ENCODE data around the gene SDR42E1. TPM values are rescaled to one million over a fixed set of nuclear protein-coding genes. Genes with fewer than 3 reads are reported as not detected.

Gene SDR42E1
- total RNA-seq, 6 experiments from 2014 or later, result 3.4 to 5.9 (median 4.5) TPM

DNA sequence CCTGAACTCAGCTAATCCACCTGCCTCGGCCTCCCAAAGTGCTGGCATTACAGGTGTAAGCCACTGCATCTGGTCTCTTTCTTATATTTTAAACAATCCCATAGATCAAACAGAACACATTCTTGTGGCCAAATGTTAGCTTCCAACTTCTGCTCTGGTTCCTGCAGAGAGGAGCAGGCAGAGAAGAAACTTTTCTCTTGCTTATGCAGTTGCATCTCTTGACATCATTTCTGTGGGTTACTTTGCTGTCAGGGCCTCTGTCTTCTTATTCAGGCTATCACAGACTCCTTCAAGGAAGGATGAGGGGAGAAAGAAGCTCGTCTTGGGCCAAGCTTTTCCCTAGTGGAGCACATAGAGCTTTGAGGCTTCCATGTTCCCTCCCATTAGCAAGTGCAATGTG, 31.6 kb upstream of the SDR42E1 start:
- Histone ChIP-seq H3K9me3 (no peaks in the 10 kb centered on the region), H3K27me3 (no peaks in the 10 kb centered on the region), H3K36me3 (no peaks in the 10 kb centered on the region), H3K4me1 (peaks cover 0 to 57% (median 19%) of the 10 kb centered on the region in 4 donors), H3K4me3 (no peak overlapping the region), H3K27ac (no peak overlapping the region)
- DNase-seq (no peak), ATAC-seq (no peak)
- intact Hi-C loops (cut with DNase I), result no loop called here
- TF ChIP-seq, protein P1, sequence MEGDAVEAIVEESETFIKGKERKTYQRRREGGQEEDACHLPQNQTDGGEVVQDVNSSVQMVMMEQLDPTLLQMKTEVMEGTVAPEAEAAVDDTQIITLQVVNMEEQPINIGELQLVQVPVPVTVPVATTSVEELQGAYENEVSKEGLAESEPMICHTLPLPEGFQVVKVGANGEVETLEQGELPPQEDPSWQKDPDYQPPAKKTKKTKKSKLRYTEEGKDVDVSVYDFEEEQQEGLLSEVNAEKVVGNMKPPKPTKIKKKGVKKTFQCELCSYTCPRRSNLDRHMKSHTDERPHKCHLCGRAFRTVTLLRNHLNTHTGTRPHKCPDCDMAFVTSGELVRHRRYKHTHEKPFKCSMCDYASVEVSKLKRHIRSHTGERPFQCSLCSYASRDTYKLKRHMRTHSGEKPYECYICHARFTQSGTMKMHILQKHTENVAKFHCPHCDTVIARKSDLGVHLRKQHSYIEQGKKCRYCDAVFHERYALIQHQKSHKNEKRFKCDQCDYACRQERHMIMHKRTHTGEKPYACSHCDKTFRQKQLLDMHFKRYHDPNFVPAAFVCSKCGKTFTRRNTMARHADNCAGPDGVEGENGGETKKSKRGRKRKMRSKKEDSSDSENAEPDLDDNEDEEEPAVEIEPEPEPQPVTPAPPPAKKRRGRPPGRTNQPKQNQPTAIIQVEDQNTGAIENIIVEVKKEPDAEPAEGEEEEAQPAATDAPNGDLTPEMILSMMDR (IDR thresholded peaks at IDR 0.05), result no peak
- TF ChIP-seq POLR2A (IDR thresholded peaks at IDR 0.05), result no peak
- WGBS (ENCODE audit: insufficient coverage, low coverage, low lambda C conversion rate, missing lambda C conversion rate), result 90% methylated on average over 1 of the region's 2 CpGs

DNA sequence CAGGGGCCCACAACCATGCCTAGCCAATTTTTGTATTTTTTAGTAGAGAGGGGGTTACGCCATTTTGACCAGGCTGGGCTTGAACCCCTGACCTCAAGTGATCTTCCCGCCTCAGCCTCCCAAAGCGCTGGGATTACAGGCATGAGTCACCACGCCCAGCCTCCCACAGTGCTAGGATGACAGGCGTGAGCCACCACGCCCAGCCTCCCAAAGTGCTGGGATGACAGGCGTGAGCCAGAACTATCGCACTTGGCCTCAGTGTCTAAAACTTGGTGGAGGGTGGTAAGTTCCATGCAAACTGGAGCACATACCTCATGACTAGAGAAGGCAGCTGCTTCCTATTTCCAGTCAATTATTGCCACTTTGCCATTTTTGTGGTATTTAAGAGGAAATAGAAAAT, 30.9 kb upstream of the SDR42E1 start:
- H3K36me3 ChIP-seq, result no peaks in the 10 kb centered on the region
- ATAC-seq (no peak), DNase-seq (no peak)
- peaks cover 0 to 51% (median 16%) of the 10 kb centered on the region in 4 donors for H3K4me1 ChIP-seq
- TF ChIP-seq, protein P1 (IDR thresholded peaks at IDR 0.05), result no peak
- no peak for TF ChIP-seq POLR2A (IDR thresholded peaks at IDR 0.05)
- no peaks in the 10 kb centered on the region for H3K9me3 ChIP-seq
- 100% methylated on average over 3 of the region's 8 CpGs for WGBS (ENCODE audit: insufficient coverage, low coverage, low lambda C conversion rate, missing lambda C conversion rate)
- intact Hi-C loops (cut with DNase I), result no loop called here
- no peaks in the 10 kb centered on the region for H3K27me3 ChIP-seq
- H3K27ac ChIP-seq, result no peak overlapping the region
- no peak overlapping the region for H3K4me3 ChIP-seq

DNA sequence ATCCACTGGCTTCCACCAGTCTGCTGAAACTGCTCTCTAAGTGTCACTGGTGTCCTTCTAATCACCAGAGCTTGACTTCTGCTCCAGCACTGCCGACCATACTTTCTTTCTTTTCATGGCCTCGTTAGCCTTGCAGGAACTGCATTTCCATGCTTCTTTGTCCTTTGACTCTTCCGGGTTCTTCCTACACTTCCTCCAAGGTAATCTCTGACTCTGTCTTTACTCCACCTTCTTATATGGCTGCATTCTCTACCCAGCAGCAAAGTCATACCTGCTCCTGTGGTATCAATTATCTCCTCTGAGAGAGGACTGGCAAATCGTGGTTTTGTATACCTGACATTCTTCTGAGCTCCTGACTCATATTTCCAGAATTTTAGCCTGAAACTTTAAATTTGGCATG, 30.3 kb upstream of the SDR42E1 start:
- TF ChIP-seq, protein P1 (IDR thresholded peaks at IDR 0.05), result no peak
- no peak for TF ChIP-seq POLR2A (IDR thresholded peaks at IDR 0.05)
- no peak for ATAC-seq

DNA sequence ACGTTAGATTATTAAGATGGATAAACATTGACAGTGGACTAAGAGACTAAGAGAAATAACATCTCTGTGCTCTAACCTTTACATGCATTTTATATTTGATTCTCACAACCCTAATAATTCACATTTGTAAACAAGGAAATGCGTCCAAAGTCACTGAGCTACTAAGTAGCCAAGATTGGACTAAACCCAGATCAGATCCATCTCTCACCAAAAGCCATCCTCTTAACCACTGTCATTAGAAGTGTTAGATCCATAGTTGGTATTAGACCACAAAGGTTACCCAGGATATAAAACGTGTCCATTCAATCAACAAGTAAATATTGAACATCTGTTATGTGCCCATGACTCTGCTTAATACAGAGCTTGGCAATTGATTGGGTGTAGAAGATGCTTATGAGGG, 29.0 kb upstream of the SDR42E1 start:
- Histone ChIP-seq H3K4me3 (no peak overlapping the region), H3K27ac (no peak overlapping the region), H3K27me3 (no peaks in the 10 kb centered on the region), H3K4me1 (peaks cover 0 to 34% (median 10%) of the 10 kb centered on the region in 4 donors), H3K36me3 (no peaks in the 10 kb centered on the region), H3K9me3 (no peaks in the 10 kb centered on the region)
- ATAC-seq (no peak), DNase-seq (no peak)
- no peak for TF ChIP-seq POLR2A (IDR thresholded peaks at IDR 0.05)
- TF ChIP-seq, protein P1 (IDR thresholded peaks at IDR 0.05), result no peak
- WGBS (ENCODE audit: insufficient coverage, low coverage, low lambda C conversion rate, missing lambda C conversion rate), result 23% methylated on average over 3 of the region's 3 CpGs
- intact Hi-C loops (cut with DNase I), result no loop called here

More for the DNA sequence above, 30.3 kb upstream of the SDR42E1 start:
- H3K9me3 ChIP-seq, result no peaks in the 10 kb centered on the region
- no peaks in the 10 kb centered on the region for H3K27me3 ChIP-seq
- 49% methylated on average over 4 of the region's 4 CpGs for WGBS (ENCODE audit: insufficient coverage, low coverage, low lambda C conversion rate, missing lambda C conversion rate)
- DNase-seq, result no peak
- H3K4me1 ChIP-seq, result peaks cover 0 to 45% (median 13%) of the 10 kb centered on the region in 4 donors
- H3K4me3 ChIP-seq, result no peak overlapping the region
- intact Hi-C loops (cut with DNase I), result no loop called here
- H3K27ac ChIP-seq, result no peak overlapping the region
- no peaks in the 10 kb centered on the region for H3K36me3 ChIP-seq

DNA sequence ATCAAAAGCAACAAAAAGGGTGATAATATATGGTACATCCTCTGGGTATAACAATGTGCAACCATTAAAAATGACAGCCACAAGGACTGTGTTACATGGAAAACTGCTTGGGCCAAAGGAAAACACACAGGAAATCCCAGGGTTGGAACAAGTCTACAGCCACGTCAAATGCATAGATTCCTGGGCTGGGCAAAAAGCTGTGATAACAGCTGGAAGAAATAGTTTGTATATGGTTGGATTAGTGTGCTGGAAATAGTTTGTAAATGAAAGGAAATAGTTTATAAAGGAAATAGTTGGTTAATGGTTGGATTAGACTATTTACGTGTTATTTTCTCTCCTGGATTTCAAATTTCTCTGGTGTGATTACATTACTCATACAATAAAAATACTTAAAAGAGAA, 26.4 kb upstream of the SDR42E1 start:
- DNase-seq (no peak), ATAC-seq (no peak)
- WGBS (ENCODE audit: insufficient coverage, low coverage, low lambda C conversion rate, missing lambda C conversion rate), result 16% methylated on average over 2 of the region's 2 CpGs
- Histone ChIP-seq H3K27ac (peak overlapping the region in 1 of 3 donors; percentile 94), H3K36me3 (no peaks in the 10 kb centered on the region), H3K9me3 (no peaks in the 10 kb centered on the region), H3K4me1 (peaks cover 0 to 30% (median 9%) of the 10 kb centered on the region in 4 donors), H3K4me3 (peak overlapping the region in 1 of 3 donors; percentile 67), H3K27me3 (no peaks in the 10 kb centered on the region)
- intact Hi-C loops (cut with DNase I), result loop anchor here in 1 of 2 donors (10.0 kb wide), 1 partner anchor 47 kb away; no protein-coding TSS in a partner anchor
- TF ChIP-seq, protein P1 (IDR thresholded peaks at IDR 0.05), result no peak
- no peak for TF ChIP-seq POLR2A (IDR thresholded peaks at IDR 0.05)
